Left lobe of liver (tissue), 2 donors: ENCODE measurements around the gene TTLL11. TPM values are rescaled to one million over a fixed set of nuclear protein-coding genes. Genes with fewer than 3 reads are reported as not detected.
"Not testable (repeated sequence)": the region's sequence is repeated elsewhere in the genome, so short reads cannot be mapped to it uniquely, and the experiment has no call there.

Experiments
- ATAC-seq: fragments of 200-7000 bp; cut with Tn5 transposase; one replicate; pipeline ENCODE4 v1.9.1; 2020; ENCODE audit warnings: mild to moderate bottlenecking, moderate library complexity
- DNase-seq: peaks from one replicate; pipeline ENCODE4 v3.0.0-alpha.2; 2020; ENCODE audit warnings: low spot score
- total RNA-seq: library from RNA; stranded (reverse); gene quantifications from one replicate; pipeline ENCODE4 v1.2.1, GENCODE V29; 2021
- donor health status: DM: no; HTN: no; CAD: no; lungs with moderate emphysema.
- donor health status: DM: no; HTN: yes; CAD: no.

The TTLL11 gene
- total RNA-seq, 1 donor from 2014 or later = 2.8 TPM

DNA sequence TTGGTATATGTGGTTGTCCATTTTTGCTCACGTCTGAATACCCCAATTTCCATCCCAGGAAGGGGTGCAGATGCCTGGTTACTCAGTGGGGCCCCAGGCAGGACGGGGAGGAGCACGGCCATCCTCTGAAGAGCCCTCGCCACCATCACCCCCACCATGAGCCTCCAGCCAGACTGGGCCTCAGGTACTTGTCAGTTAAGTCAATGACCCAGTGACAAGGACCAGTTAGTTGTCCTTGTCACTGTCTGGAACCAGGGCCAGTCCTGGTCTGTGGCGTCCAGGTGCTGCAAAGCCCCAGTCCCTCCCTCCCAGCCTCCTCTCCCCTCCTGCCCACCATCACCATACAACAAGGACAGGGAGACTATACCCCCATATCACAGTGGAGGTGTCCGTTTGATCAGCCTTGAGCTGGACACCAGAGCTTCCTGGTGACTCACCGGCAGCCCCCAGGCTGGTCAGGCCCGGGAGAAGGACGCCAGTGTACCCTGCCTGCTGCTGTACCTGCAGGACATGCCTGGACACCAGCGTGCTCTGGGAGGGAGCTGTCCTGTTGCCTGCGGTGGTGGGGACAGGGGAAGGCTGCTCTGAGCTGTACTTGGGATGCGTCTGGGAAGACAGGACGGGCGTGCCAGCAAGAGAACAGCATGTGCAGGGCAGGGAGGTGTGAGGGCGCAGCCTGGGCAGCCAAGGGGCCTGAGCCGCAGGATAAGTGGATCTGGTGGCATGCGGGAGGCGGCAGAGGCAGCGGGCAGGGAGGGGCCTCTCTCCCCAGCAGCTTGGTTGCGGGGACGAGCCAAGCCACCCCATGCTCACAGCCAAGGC is 32.6 kb upstream of the TTLL11 start:
- ATAC-seq (no peak), DNase-seq (no peak)

DNA sequence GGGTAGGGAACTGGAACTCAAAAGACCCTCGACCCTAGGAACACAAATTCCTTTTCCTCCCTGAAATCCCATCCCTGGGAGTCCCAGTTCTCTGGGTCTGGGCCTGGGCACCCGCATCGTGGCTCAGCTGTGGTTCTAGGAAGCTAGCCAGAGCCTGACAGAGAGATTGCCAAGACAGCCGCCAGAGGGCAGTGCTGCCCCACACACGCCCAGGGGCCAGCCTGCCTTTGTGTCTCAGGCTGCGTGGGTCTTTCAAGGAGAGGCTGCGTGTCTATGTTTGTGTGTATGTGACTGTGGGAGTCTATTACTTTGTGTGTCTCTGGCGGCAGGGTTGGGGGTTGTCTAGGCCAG is 32.0 kb upstream of the TTLL11 start:
- peak; percentile 78 for DNase-seq

GRCh38 chr9:122124528-122124927 is 31.4 kb upstream of the TTLL11 start:
- DNase-seq = no peak

More for the DNA sequence above, 32.0 kb upstream of the TTLL11 start:
- ATAC-seq = peak; percentile 90

DNA sequence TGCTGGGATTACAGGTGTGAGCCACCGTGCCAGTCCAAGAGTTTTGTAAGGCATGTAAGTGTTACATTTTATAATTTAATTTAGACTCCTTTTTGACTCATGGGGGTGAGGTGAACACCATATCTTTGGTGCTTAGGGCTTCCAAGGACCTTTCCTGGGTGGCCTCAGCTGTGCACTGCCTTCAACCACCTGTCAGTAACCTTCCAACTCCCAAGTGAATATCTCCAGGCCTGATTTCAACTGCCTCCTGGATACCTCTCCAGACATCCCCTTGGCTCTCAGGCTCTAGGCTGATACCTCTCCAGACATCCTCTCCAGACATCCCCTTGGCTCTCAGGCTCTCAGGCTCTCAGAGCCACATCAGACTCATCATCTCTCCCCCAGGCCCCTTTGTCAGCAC is 30.9 kb upstream of the TTLL11 start:
- no peak for DNase-seq
- ATAC-seq = no peak

More at GRCh38 chr9:122124528-122124927, 31.4 kb upstream of the TTLL11 start:
- ATAC-seq = no peak

DNA sequence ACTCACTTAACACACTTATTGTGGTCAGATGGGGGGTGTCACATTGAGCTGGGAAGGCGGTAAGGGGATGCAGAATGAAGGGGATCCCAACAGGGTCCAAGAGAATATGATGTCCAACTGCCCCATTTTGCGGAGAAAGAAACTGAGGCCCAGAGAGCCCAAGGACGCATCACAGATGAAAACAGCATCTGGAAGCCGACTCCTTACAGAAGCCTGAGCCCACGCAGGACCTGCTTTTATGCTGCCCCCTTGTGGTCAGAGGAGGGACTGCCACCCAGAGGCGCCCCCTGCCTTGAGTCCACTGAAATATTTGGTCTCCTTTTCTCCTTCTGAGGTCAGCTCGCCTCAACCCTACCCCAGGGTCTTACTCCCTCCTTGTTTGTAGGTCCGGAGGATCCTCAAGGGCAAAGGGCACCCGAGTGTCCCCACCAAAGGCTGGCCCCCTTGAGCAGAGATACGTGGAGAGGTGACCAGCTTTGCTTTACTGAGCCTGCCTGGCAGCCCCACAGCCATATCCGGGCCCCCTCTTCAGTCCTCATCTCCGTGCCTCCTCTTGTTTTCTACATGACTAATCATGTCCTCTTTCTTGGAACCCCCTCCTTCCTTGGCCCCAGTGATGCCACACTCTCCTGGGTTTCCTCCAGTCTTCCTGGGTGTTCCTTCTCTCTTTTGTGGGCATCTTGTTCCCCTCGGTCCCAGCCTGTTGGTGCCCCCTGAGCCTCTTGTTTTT is 30.0 kb upstream of the TTLL11 start:
- peak; percentile 83 for ATAC-seq
- DNase-seq = peak; percentile 61

DNA sequence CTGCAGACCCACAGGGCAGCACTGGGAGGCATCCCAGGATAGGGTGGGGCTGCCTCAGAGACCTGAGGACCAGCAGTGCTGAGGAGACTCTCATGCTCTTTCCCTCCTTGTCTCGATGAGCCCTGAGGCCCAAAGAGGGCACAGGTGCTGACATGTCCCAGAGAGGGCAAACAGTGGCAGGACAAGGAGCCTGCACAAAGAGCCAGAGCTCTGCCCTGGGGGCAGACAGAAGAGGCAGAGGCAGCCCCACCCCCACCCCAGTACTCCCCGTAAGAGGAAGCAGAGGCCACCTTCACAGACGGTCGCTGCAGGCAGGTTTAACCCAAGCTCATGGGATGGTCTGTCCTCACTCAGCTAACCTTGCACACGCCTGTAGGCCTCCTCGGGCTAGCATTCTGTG is 29.4 kb upstream of the TTLL11 start:
- no peak for ATAC-seq
- no peak for DNase-seq

GRCh38 chr9:122121931-122122330 is 28.8 kb upstream of the TTLL11 start:
- ATAC-seq (no peak), DNase-seq (no peak)

GRCh38 chr9:122121391-122121790 is 28.3 kb upstream of the TTLL11 start:
- ATAC-seq (no peak), DNase-seq (no peak)

DNA sequence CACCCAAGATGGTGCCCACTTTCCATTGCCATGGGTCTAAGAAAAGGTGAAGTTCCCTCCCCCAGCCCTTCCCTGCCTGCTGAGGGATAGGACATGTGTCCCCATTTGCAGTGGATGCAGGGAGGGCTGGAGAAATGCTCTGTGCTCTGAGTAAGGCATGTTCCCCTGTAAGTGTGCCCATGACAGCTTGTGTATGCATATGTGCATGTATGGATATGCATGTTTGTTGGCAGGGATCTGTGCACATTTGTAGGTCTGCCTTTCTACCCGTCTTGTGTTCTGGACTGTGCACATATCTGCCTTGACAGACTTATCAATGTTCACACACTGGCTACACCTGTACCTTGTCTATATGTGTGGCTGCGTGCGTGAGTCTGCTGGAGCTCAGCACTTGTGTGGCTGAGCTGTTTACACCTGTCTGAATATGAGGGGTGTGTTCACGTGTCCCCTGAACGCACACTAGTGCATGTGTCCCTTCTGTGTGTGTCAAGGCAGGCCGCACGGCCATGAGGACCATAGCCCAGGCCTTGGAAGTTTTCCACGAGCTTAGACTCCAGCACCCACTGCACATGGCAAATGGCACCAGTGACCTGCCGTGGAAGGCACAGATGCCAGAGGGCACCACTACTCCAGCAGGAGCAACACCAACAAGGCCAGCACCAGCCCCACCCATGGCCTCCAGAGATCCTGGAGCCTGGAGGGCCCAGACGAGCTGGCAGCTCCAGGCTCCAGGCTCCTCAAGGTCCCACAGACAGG is 27.4 kb upstream of the TTLL11 start:
- no peak for ATAC-seq
- no peak for DNase-seq

DNA sequence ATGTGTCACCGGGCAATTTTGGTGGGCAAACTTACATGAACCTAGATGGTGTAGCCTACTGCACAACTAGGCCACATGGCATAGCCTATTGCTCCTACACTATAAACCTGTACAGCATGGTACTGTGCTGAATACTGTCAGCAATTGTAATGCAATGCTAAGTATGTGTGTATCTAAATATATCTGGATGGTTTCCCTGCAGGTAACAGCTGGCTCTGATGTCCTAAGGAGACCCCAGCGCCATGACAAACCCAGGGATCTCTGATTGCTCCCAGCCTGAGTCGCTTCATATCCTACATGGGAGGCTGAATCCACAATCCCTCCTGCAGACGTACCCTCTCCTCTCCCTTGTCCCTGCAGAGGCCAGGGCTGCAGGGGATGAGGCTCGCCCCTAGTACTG is 26.6 kb upstream of the TTLL11 start:
- no peak for DNase-seq
- no peak for ATAC-seq

GRCh38 chr9:122119166-122119521 is 26.0 kb upstream of the TTLL11 start:
- DNase-seq (no peak), ATAC-seq (no peak)

DNA sequence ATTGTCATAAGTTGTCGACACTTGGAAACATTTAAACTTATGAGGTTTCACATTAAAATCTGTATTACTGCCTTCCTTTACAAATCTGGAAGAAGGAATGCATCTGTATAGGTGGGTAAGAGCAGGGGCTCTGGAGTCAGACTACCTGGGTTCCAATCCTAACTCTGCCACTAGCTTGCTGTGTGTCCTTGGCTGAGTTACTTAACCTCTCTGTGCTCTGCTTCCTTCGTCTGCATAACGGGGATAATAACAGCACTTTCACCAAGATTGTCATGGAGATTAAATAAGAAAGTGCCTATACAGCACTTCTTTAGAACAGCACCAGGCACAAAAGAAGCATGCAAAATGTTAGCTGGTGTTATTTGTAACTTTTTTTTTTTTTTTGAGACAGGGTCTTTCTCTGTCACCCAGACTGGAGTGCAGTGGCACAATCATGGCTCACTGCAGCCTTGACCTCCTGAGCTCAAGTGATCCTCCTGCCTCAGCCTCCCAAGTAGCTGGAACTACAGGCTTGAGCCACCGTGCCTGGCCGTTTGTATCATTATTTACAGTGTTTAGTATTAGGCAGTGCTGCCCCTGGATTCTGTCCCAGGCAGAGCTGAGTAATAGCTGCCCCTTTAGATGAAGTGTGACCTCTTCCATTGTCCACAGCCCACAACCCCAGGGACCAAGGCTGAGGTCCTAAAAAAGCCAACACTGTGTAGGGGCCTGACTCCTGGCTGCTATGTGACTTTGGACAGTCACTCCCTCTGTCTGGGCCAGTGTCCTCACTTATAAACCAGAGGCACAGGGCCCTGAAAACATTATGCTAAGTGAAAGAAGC is 25.4 kb upstream of the TTLL11 start:
- DNase-seq (no peak), ATAC-seq (no peak)

DNA sequence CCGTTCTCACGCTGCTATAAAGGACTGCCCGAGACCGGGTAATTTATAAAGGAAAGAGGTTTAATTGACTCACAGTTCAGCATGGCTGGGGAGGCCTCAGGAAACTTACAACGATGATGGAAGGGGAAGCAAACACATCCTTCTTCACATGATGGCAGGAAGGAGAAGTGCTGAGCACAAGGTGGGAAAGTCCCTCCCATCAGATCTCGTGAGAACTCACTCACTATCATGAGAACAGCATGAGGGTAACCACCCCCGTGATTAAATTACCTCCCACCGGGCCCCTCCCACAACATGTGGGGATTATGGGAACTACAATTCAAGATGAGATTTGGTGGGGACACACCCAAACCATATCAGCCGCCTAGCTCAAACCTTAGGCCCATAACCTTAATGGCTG is 24.1 kb upstream of the TTLL11 start:
- not testable (repeated sequence) for ATAC-seq, DNase-seq

GRCh38 chr9:122116448-122117173 is 23.5 kb upstream of the TTLL11 start:
- no peak for ATAC-seq
- no peak for DNase-seq

DNA sequence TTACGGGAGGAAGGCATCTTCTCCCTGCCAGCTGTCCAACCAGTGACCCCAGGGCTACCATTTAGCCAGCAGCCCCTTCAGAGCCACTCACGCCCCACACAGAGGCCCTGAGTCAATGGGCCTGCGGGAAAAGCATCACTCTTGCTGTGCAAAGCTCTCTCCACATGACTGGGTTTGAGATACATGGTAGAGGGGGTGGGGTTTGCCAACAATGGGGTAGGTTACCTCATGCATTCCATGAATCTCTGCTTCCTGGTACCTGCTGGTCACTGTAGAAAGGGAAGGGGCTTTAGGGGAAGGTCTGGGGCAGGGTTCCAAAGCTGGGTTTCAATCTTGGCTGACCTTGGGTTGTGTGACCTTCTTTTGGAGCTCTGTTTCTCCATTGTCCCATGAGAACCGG is 22.9 kb upstream of the TTLL11 start:
- ATAC-seq = no peak

GRCh38 chr9:122115176-122116035 is 22.3 kb upstream of the TTLL11 start:
- ATAC-seq (no peak), DNase-seq (no peak)

More for the DNA sequence above, 22.9 kb upstream of the TTLL11 start:
- no peak for DNase-seq

GRCh38 chr9:122113574-122113973 is 20.5 kb upstream of the TTLL11 start:
- DNase-seq (no peak), ATAC-seq (no peak)

DNA sequence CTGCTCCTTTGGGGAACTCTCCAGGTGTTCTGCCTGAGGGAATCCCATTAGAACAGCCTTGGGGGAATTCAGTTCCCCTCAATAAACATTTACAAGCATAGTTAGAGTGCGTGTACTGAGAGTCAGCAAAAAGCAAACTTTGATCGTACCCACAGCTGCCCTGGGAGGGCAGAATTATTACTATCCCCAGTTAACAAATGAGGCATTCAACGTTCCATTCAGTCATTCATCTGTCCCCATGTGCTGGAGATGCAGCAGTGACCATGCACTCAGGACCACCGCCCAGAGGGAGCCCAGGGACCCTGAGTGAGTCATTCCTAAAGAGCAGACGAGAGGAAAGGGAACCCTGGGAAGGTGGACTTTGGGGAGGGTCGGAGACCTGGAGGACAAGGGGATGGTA is 19.1 kb upstream of the TTLL11 start:
- ATAC-seq = no peak
- DNase-seq = no peak

- ATAC-seq = no peak
Observed at GRCh38 chr9:122111413-122112085, 18.4 kb upstream of the TTLL11 start.

More at GRCh38 chr9:122111413-122112085, 18.4 kb upstream of the TTLL11 start:
- DNase-seq = no peak
